Measurements from ENCODE around the gene CHRNA4.

- TF ChIP-seq, protein P1, sequence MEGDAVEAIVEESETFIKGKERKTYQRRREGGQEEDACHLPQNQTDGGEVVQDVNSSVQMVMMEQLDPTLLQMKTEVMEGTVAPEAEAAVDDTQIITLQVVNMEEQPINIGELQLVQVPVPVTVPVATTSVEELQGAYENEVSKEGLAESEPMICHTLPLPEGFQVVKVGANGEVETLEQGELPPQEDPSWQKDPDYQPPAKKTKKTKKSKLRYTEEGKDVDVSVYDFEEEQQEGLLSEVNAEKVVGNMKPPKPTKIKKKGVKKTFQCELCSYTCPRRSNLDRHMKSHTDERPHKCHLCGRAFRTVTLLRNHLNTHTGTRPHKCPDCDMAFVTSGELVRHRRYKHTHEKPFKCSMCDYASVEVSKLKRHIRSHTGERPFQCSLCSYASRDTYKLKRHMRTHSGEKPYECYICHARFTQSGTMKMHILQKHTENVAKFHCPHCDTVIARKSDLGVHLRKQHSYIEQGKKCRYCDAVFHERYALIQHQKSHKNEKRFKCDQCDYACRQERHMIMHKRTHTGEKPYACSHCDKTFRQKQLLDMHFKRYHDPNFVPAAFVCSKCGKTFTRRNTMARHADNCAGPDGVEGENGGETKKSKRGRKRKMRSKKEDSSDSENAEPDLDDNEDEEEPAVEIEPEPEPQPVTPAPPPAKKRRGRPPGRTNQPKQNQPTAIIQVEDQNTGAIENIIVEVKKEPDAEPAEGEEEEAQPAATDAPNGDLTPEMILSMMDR (IDR thresholded peaks at IDR 0.05) = no peak
- no peak for TF ChIP-seq POLR2A (IDR thresholded peaks at IDR 0.05)
Measured at GRCh38 chr20:63350196-63350595, 11.0 kb downstream of the CHRNA4 start.
